BLaER1 (cell line): ENCODE results near the gene PDLIM4.

Experiments used
- H3K27ac ChIP-seq: shearing (Covaris generic); formaldehyde crosslinking; 2 replicates; pipeline ENCODE4 v1.8.1; 2022
- H3K27me3 ChIP-seq: shearing (Covaris generic); formaldehyde crosslinking; 2 replicates; pipeline ENCODE4 v1.8.1; 2022
- H3K36me3 ChIP-seq: shearing (Covaris generic); formaldehyde crosslinking; 2 replicates; pipeline ENCODE4 v1.8.1; 2022
- H3K4me1 ChIP-seq: shearing (Covaris generic); formaldehyde crosslinking; 2 replicates; pipeline ENCODE4 v1.8.1; 2022
- H3K4me2 ChIP-seq: shearing (Covaris generic); formaldehyde crosslinking; 2 replicates; pipeline ENCODE4 v1.8.1; 2022
- H3K4me3 ChIP-seq: shearing (Covaris generic); formaldehyde crosslinking; 2 replicates; pipeline ENCODE4 v1.8.1; 2022
- H3K9ac ChIP-seq: shearing (Covaris generic); formaldehyde crosslinking; 2 replicates; pipeline ENCODE4 v1.8.1; 2022
- H3K9me3 ChIP-seq: shearing (Covaris generic); formaldehyde crosslinking; 2 replicates; pipeline ENCODE4 v1.8.1; 2022
- H4K20me1 ChIP-seq: shearing (Covaris generic); formaldehyde crosslinking; 2 replicates; pipeline ENCODE4 v1.8.1; 2022
- Cebpa-rat ChIP-seq: shearing (Covaris generic); IDR thresholded peaks from 2 replicates; pipeline ENCODE4 v1.8.1; 2022

Gene PDLIM4

DNA sequence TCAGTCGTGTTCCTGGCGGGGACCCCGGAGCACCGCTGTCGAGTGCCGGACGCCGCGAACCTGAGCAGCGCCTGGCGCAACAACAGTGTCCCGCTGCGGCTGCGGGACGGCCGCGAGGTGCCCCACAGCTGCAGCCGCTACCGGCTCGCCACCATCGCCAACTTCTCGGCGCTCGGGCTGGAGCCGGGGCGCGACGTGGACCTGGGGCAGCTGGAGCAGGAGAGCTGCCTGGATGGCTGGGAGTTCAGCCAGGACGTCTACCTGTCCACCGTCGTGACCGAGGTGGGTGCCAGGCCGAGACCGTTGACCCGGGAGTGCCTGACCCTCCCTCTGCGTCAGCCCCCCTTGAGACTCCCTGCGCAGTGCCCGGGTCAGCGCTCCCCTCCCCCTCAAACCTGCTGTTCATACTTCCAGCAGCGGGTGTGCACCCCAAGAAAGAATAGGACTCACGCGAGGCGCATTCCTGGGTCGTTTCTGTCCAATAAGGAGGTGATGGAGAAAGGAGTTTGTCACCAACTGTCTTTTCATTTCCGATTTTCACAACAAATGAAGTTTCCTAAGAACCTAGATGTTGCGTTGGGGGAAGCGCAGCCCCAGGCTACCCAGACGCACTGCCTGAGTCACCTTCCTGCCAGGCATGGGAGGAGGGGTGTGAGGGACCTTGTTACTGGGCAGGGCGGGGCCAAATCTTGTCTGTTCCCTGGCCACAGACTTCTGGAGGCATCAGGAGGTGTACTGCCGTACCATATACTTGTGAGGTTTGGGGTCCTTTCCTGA is 37.4 kb downstream of the PDLIM4 start:
- Histone ChIP-seq H4K20me1 (no peaks in the 10 kb centered on the region; the same call in 1 of the 2 replicates), H3K27ac (no peak overlapping the region), H3K36me3 (no peaks in the 10 kb centered on the region), H3K27me3 (peaks cover 19% of the 10 kb centered on the region), H3K9ac (peak overlapping the region; percentile 84), H3K4me1 (peaks cover 35% of the 10 kb centered on the region), H3K4me3 (peak overlapping the region; percentile 77), H3K9me3 (no peaks in the 10 kb centered on the region), H3K4me2 (peak overlapping the region; percentile 100)
- TF ChIP-seq Cebpa-rat, result no peak

DNA sequence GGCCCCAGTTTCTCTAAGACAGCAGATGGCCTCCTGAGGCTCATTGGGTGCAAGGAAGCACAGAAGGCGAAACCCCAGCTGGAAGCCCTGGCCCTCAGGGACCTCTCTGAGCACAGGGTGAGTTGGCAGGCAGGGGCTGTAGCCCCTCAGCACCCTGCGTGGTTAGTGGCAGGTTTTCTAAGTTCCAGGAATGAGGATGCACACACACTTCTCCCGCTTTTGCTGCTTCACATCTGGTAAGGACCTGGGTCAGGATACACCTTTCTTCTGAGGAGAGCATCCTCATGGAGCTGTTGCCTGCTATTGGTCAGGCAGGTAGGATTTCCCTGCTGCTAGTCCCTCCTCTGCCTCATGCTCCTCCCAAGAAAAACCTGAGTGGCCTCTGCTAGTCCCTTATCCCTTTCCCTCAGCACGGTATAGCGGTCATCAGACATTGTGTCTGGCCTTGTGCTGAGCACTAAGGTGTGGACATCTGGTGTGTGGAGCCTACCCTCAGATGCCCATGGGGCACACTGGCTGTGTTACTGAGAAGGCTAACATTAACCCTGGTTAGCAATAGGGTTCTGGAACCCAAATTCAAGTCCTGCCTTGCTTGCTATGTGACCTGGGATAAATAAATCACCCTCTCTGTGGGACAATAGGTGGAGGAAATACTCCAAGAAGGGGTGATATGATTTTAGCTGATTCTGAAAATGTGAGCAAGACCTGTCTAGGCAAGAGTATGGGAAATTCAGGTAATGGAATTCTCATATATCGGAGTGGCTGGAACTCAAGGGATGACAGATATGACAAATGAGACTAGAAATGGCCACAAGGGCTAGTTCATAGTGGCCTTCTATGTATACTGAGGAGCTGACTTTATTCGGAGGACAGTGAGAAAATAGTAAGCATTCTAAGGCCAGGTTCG is 38.3 kb downstream of the PDLIM4 start:
- peaks cover 19% of the 10 kb centered on the region for H3K27me3 ChIP-seq
- peak overlapping the region; percentile 77 for H3K4me3 ChIP-seq
- TF ChIP-seq Cebpa-rat, result no peak
- no peak overlapping the region for H3K27ac ChIP-seq
- no peaks in the 10 kb centered on the region for H3K9me3 ChIP-seq
- H3K36me3 ChIP-seq, result no peaks in the 10 kb centered on the region
- H3K4me1 ChIP-seq, result peaks cover 35% of the 10 kb centered on the region
- H3K9ac ChIP-seq, result no peak overlapping the region
- H4K20me1 ChIP-seq, result no peaks in the 10 kb centered on the region; the same call in 1 of the 2 replicates
- peak overlapping the region; percentile 100 for H3K4me2 ChIP-seq

DNA sequence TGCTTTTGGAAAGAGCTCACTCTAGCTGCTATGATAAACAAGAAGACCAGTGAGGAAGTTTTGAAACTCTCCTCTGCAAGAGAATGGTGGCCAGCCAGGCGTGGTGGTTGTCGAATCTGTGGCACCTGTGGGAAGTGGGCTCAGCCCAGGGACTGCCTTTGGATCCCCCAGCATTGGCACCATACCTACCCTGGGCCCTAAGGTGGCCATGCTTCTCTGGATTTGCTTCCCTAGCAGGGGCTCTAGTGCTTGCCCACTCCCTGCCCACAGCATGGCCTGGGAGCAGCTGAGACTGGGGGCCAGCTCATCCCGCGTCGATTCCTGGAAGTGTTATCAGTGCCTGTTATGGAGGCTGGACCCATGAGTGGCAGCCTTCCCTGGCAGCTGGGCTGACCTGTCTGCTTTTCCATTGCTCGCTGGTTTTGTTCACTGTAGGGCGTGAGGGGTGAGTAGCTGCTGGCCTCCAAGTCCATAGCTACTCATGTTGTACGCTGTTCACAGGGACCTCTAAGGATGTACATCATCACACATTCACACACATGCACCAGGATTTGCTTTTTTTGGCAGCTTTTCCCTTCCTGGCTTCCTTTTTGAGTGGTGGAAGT is 39.0 kb downstream of the PDLIM4 start:
- no peak for TF ChIP-seq Cebpa-rat
- no peaks in the 10 kb centered on the region for H3K36me3 ChIP-seq
- peaks cover 19% of the 10 kb centered on the region for H3K27me3 ChIP-seq
- H3K27ac ChIP-seq, result no peak overlapping the region
- peaks cover 35% of the 10 kb centered on the region for H3K4me1 ChIP-seq
- H3K4me2 ChIP-seq, result no peak overlapping the region
- H3K9ac ChIP-seq, result no peak overlapping the region
- H4K20me1 ChIP-seq, result no peaks in the 10 kb centered on the region; the same call in 1 of the 2 replicates
- no peaks in the 10 kb centered on the region for H3K9me3 ChIP-seq
- H3K4me3 ChIP-seq, result no peak overlapping the region

DNA sequence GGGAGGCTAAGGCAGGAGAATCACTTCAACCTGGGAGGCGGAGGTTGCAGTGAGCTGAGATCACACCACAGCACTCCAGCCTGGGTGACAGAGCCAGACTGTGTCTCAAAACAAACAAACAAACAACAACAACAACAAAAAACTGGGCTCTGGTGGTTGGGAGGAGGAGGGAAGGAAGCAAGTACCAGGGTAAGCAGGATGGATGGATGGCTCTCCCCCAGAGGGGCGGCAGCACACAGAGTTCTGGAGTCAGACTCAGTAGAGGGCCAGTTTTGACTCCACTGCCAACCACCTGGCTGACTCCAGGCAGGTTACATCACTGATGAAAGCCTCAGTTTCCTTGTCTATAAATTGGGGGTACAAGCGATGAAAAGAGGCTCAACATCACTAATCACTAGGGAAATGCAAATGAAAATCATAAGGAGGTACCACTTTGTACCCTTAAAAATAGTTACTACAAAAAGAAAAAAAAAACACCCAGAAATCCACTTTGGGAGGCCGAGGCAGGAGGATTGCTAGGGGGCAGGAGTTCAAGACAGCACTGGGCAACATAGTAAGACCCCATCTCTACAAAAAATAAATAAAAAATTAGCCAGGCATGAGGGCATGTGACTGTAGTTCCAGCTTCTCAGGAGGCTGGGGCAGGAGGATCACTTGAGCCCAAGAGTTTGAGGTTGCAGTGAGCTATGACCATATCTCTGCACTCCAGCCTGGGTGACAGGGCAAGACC is 39.9 kb downstream of the PDLIM4 start:
- no peak for TF ChIP-seq Cebpa-rat
- no peaks in the 10 kb centered on the region for H3K36me3 ChIP-seq
- H3K9me3 ChIP-seq, result no peaks in the 10 kb centered on the region
- H4K20me1 ChIP-seq, result no peaks in the 10 kb centered on the region; the same call in 1 of the 2 replicates
- no peak overlapping the region for H3K4me3 ChIP-seq
- peaks cover 33% of the 10 kb centered on the region for H3K4me1 ChIP-seq
- H3K9ac ChIP-seq, result no peak overlapping the region
- H3K27ac ChIP-seq, result no peak overlapping the region
- H3K27me3 ChIP-seq, result peaks cover 19% of the 10 kb centered on the region
- H3K4me2 ChIP-seq, result no peak overlapping the region

DNA sequence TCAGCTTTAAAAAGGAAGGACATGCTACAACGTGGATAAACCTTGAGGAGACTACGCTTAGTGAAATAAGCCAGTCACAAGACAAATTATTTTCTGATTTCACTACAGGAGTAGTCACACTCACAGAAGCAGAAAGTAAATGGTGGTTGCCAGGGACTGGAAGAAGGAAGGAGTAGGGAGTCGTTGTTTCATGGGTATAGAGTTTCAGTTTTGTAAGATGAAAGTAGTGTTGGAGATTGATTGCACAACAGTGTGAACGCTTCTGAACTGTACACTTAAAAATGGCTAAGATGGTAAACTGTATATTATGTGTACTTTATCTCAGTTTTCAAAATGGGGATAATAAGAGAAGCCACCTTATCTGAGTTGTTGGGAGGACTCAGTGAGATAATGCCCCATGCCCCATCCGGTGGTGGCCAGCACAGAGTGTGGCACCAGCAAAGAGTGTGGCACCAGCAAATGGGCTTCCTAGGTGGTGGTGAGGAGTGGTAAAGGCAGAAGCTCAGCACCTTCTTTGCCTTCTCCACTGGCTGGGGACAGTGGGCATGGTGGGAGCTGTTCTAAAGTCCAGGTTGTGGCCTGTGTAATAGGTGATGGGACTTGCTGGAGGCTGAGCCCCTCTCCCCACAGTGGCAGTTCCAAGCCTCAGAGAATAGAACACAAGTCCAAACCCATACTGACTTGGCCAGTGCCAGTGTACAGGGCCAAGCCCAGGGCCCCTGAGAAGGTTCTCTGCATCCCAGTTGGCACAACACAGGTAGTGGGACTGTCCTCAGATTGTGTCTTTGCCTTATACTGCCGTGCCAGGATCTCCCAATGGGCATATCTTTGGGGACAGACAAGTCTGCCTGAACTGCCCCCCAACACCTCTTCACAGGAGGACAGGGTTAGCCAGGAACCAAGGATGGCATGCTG is 41.1 kb downstream of the PDLIM4 start:
- Histone ChIP-seq H3K9me3 (no peaks in the 10 kb centered on the region), H3K4me3 (no peak overlapping the region), H3K9ac (no peak overlapping the region), H3K4me2 (no peak overlapping the region), H4K20me1 (no peaks in the 10 kb centered on the region; the same call in 1 of the 2 replicates), H3K27ac (no peak overlapping the region), H3K4me1 (peaks cover 22% of the 10 kb centered on the region), H3K27me3 (peaks cover 19% of the 10 kb centered on the region), H3K36me3 (no peaks in the 10 kb centered on the region)
- TF ChIP-seq Cebpa-rat, result 0 out of 2 replicates have a peak, but pooled peaks have one; percentile 23

DNA sequence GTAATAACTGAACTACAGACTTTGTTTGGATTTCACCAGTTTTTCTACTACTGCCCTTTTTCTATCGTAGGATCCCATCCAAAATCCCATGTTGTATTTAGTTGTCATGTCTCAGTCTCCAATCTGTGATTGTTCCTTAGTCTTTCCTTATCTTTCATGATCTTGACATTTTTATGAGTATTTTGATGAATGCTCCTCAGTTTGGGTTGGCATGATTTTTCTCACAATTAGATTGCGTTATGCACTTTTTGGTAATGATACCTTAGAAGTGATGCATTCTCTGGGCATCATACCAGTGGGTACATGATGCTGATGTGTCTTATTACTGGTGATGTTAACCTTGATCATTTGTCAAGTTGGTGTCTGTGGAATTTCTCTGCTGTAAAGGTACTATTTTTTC is 42.4 kb downstream of the PDLIM4 start:
- no peak overlapping the region for H3K4me2 ChIP-seq
- H3K27ac ChIP-seq, result no peak overlapping the region
- no peaks in the 10 kb centered on the region for H4K20me1 ChIP-seq
- no peaks in the 10 kb centered on the region for H3K36me3 ChIP-seq
- no peaks in the 10 kb centered on the region for H3K9me3 ChIP-seq
- no peak overlapping the region for H3K4me3 ChIP-seq
- peaks cover 11% of the 10 kb centered on the region for H3K27me3 ChIP-seq
- TF ChIP-seq Cebpa-rat, result no peak
- H3K9ac ChIP-seq, result no peak overlapping the region
- H3K4me1 ChIP-seq, result peaks cover 15% of the 10 kb centered on the region

DNA sequence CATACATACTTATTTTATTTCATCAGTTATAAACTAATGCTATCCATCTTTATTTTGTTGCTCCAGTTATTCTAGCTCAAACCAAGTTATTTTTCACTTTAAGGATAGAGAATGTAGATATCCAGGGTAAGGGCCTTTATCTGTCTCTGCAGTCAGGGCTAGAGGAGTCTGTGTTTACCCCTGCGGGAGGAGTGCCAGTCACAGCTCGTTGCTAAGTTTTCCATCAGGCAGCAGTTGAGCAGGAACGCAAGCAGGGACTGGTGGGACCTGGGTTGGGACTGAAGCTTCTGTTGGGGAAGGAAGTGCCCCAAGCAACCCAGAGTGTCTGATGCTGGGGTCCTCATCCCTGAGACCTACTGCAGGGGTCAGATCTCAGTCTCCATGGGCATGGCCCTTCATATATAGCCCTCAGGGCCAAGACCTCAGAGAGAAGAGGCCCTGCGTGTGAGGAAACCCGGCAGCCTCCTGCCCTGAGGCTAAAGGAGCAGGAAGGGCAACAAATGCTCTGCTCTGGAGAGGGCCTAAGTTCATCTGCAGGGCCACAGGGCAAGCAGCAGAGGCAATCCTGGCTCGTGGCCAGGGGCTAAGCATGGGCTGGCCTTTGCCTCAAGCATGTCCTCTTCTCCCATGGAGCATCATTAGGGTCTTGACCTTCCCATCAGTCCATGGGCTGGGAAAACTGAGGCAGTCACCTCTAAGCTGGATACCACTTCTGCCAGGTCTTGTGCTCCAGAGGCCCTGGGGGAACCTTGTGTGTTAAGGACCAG is 43.3 kb downstream of the PDLIM4 start:
- no peaks in the 10 kb centered on the region for H3K36me3 ChIP-seq

More for the DNA sequence above, 43.3 kb downstream of the PDLIM4 start:
- Histone ChIP-seq H3K27ac (no peak overlapping the region), H3K4me1 (peaks cover 7% of the 10 kb centered on the region), H3K4me2 (no peak overlapping the region), H3K4me3 (no peak overlapping the region), H4K20me1 (no peaks in the 10 kb centered on the region), H3K27me3 (peaks cover 2% of the 10 kb centered on the region), H3K9me3 (no peaks in the 10 kb centered on the region), H3K9ac (no peak overlapping the region)
- no peak for TF ChIP-seq Cebpa-rat
